Endothelial cell of umbilical vein (primary cell): ENCODE measurements around the gene NANOS2. TPM values are rescaled to one million over a fixed set of nuclear protein-coding genes. Genes with fewer than 3 reads are reported as not detected.

Experiments
- BruUV-seq: library from RNA; stranded (reverse); fragments of 400-500 nt; replicated peaks from 2 replicates; lab custom pipeline; 2021; lab: Mats Ljungman, UMichigan
- CTCF ChIA-PET: fragments of 300-600, 350-600 bp; sonication (Branson Sonifier 250); formaldehyde crosslinking; loops from one replicate; lab custom pipeline; 2021; ENCODE audit warnings: antibody characterized with exemption, inconsistent platforms; lab: Charles Lee
- POLR2A ChIA-PET: fragments of 300-600, 350-600 bp; sonication (Branson Sonifier 250); formaldehyde crosslinking; loops from one replicate; lab custom pipeline; 2021; ENCODE audit warnings: antibody characterized with exemption, inconsistent platforms; lab: Charles Lee
- DNase-seq: peaks from one replicate; pipeline ENCODE4 v3.0.0-alpha.2; 2011; ENCODE audit warnings: low read depth, low spot score
- FAIRE-seq: peaks from 2 replicates; lab custom pipeline; 2011; peaks lifted over from hg19 to GRCh38; lab: Jason Lieb, UNC
- H2AFZ ChIP-seq: 2 replicates; pipeline ENCODE4 v1.6.0; 2012; ENCODE audit warnings: low read depth, low read length, control low read depth, inconsistent platforms
- H3K27ac ChIP-seq: 2 replicates; pipeline ENCODE4 v1.5.1; 2011; ENCODE audit warnings: low read depth, mild to moderate bottlenecking, control low read depth, low read length, moderate library complexity; ENCODE audit not compliant: insufficient read depth
- H3K27me3 ChIP-seq, 2 experiments: 2 replicates each; pipeline versions ENCODE4 v1.6.0 to v1.6.1; 2011; ENCODE audit warnings: low read length in 2 of 2, mixed read lengths in 1 of 2; ENCODE audit not compliant: control insufficient read depth in 2 of 2, insufficient read depth in 2 of 2
- H3K36me3 ChIP-seq, 2 experiments: 2 replicates in 1 of 2; 3 replicates in 1 of 2; pipeline ENCODE4 v1.5.1; 2011; ENCODE audit warnings: low read length in 2 of 2, mild to moderate bottlenecking in 1 of 2, moderate library complexity in 1 of 2; ENCODE audit not compliant: control insufficient read depth in 2 of 2, insufficient read depth in 2 of 2; ENCODE audit errors: extremely low read depth in 1 of 2
- H3K4me1 ChIP-seq: 3 replicates; pipeline ENCODE4 v1.5.1; 2011; ENCODE audit warnings: mild to moderate bottlenecking, low read length; ENCODE audit not compliant: control insufficient read depth, insufficient read depth; ENCODE audit errors: extremely low read depth
- H3K4me2 ChIP-seq: 2 replicates; pipeline ENCODE4 v1.6.1; 2011; ENCODE audit warnings: low read length, control low read depth, mixed read lengths; ENCODE audit not compliant: insufficient read depth
- H3K4me3 ChIP-seq, 3 experiments: fragments of 200-600 bp in 1 of 3; sonication (generic), shearing (Covaris generic) in 1 of 3; replicated peaks in 1 of 3; 2 replicates each; pipeline ENCODE4 v1.5.1; 2011 to 2016; ENCODE audit warnings: control low read depth in 3 of 3, low read length in 3 of 3, mild to moderate bottlenecking in 2 of 3, inconsistent platforms in 1 of 3, low read depth in 1 of 3, moderate library complexity in 1 of 3; ENCODE audit not compliant: insufficient read depth in 1 of 3
- H3K79me2 ChIP-seq: 2 replicates; pipeline ENCODE4 v1.6.0; 2012; ENCODE audit warnings: low read length, inconsistent platforms; ENCODE audit not compliant: control insufficient read depth, insufficient read depth
- H3K9ac ChIP-seq: replicated peaks from 2 replicates; pipeline ENCODE3; 2011; ENCODE audit warnings: low read length, control low read depth; ENCODE audit not compliant: insufficient read depth; ENCODE audit errors: extremely low read depth
- H3K9me1 ChIP-seq: replicated peaks from 3 replicates; pipeline ENCODE4 v1.6.0; 2011; ENCODE audit warnings: mild to moderate bottlenecking, low read length; ENCODE audit not compliant: control insufficient read depth, insufficient read depth; ENCODE audit errors: extremely low read depth
- H3K9me3 ChIP-seq: replicated peaks from 2 replicates; pipeline ENCODE4 v1.5.1; 2012; ENCODE audit warnings: low read length, inconsistent platforms; ENCODE audit not compliant: control insufficient read depth, insufficient read depth
- H4K20me1 ChIP-seq: replicated peaks from 2 replicates; pipeline ENCODE3; 2011; ENCODE audit warnings: mild to moderate bottlenecking, low read length; ENCODE audit not compliant: control insufficient read depth, insufficient read depth; ENCODE audit errors: extremely low read depth
- EZH2 ChIP-seq: IDR thresholded peaks from 2 replicates; pipeline ENCODE4 v1.6.1; 2012; ENCODE audit warnings: borderline replicate concordance, low read depth, mild to moderate bottlenecking, moderate library complexity, low read length, inconsistent platforms; ENCODE audit not compliant: severe bottlenecking
- FOS ChIP-seq: IDR thresholded peaks from 2 replicates; pipeline ENCODE4 v1.6.1; 2011; ENCODE audit warnings: mild to moderate bottlenecking, low read length, moderate library complexity, borderline replicate concordance; ENCODE audit not compliant: insufficient read depth
- GATA2 ChIP-seq: IDR thresholded peaks from 2 replicates; pipeline ENCODE4 v1.7.0; 2011; ENCODE audit warnings: low read depth, mild to moderate bottlenecking, moderate library complexity, mixed read lengths, low read length; ENCODE audit not compliant: insufficient read length, insufficient read depth
- JUN ChIP-seq: IDR thresholded peaks from 2 replicates; pipeline ENCODE4 v1.6.1; 2011; ENCODE audit warnings: borderline replicate concordance, low read depth; ENCODE audit not compliant: insufficient read length, insufficient read depth
- MYC ChIP-seq: IDR thresholded peaks from one replicate; pipeline ENCODE4 v1.6.1; 2011; ENCODE audit warnings: mild to moderate bottlenecking, low read depth, low read length
- POLR2A ChIP-seq: IDR thresholded peaks from 2 replicates; pipeline ENCODE4 v1.6.1; 2012; ENCODE audit warnings: low read depth, mild to moderate bottlenecking, control low read depth, low read length
- POLR2AphosphoS5 ChIP-seq: IDR thresholded peaks from 2 replicates; pipeline ENCODE4 v1.6.1; 2012; ENCODE audit warnings: low read depth, mild to moderate bottlenecking, control low read depth, low read length, moderate library complexity; ENCODE audit not compliant: insufficient read depth
- dilution Hi-C: fragments of 300-500 bp; cut with MboI; formaldehyde crosslinking; loops from one replicate; pipeline ENCODE4 v1.15.0; 2019; ENCODE audit warnings: low sequenced_read_pairs; ENCODE audit not compliant: extremely low pct_ligation_motif_present
- intact Hi-C: fragments of 100-400 bp; cut with micrococcal nuclease; formaldehyde crosslinking; loops from one replicate; pipeline ENCODE4 v1.10.0; 2022
- polyA plus RNA-seq, 4 experiments: library from polyadenylated mRNA; depleted of rRNA in 3 of 4; stranded (reverse) in 3 of 4; unstranded in 1 of 4; fragments of >200 nt; gene quantifications; 2 replicates each; pipeline versions ENCODE4 v1.2.1 to v1.2.3, GENCODE V29; 2011 to 2012; ENCODE audit warnings: missing spikeins in 1 of 4
- total RNA-seq: library from RNA; stranded (reverse); gene quantifications from 2 replicates; pipeline ENCODE4 v1.2.3, GENCODE V29; 2021
- TF ChIP-seq, protein P1 (sequence below): IDR thresholded peaks from 2 replicates; pipeline ENCODE4 v1.6.1; 2011; ENCODE audit not compliant: insufficient read depth, insufficient read length
- TF ChIP-seq, protein P2 (sequence below), 2 donors: IDR thresholded peaks; 1 replicate in 1 of 2; 2 replicates in 1 of 2; pipeline ENCODE4 v1.5.1; 2011; ENCODE audit warnings: low read length in 2 of 2, mild to moderate bottlenecking in 2 of 2, moderate library complexity in 2 of 2, control low read depth in 1 of 2, inconsistent platforms in 1 of 2, low read depth in 1 of 2; ENCODE audit not compliant: insufficient read depth in 1 of 2; ENCODE audit errors: extremely low read depth in 1 of 2

NANOS2 gene
- total and polyA plus RNA-seq, 2 donors (not counting 3 experiments of a cell fraction or from before 2014, with no cell fraction given), result not detected

DNA sequence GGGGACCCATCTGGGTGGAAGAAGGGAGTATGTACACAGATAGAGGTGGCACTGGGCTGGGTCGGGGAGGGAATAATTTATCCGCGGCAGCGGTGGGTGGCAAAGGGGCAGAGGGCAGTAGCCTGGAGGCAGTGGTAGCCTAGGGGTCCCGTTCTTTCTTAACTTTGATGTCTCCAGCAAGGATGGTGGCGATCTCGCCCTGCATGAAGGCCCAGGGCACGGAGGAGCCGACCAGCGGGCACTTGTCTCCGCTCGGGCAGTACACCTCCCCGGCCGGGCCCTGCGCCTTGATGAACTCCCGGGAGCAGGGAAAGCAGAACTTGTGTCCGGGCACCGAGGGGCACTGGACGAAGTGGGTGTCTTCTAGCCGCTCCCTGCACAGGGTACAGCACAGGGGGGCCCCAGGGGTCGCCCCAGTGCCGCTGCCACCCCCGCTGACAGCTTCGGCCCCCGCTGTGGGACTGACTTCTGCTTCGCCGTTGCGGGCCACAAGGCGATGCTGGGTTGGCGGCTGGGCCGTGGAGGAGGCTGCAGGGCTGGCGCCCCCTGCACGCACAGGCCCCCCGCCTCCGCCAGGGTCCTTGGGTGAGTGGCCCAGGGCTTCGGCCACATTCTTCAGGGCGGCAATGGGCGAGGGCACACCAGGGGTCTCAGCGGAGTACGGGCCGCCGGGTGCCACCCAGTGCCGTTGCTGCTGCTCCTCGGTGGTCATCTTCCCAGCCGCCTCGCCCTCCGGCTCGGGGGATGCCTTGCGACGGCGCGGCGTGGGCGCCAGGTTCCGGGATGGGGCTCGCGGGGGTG lies 30.5 kb downstream of the NANOS2 start:
- Histone ChIP-seq H3K79me2 (peaks cover 3% of the 10 kb centered on the region), H4K20me1 (no peaks in the 10 kb centered on the region), H3K36me3 (no peaks in the 10 kb centered on the region), H3K9me1 (no peaks in the 10 kb centered on the region), H2AFZ (no peak overlapping the region), H3K4me2 (no peak overlapping the region), H3K4me3 (no peak overlapping the region), H3K9ac (no peak overlapping the region), H3K27me3 (no peaks in the 10 kb centered on the region), H3K27ac (no peak overlapping the region), H3K4me1 (peaks cover 10% of the 10 kb centered on the region), H3K9me3 (no peaks in the 10 kb centered on the region)
- dilution Hi-C loops, result no loop called here
- TSS peak; percentile 18 for BruUV-seq
- FAIRE-seq (no peak), DNase-seq (no peak)
- ChIA-PET POLR2A (no interaction called here), CTCF (interaction anchor here (1.4 to 3.3 kb wide), 2 partner anchors 20 to 67 kb away, joined by 8 to 21 read pairs; partner anchors contain the start of genes FOXA3 and SYMPK)
- TF ChIP-seq MYC (no peak), EZH2 (no peak), JUN (no peak), GATA2 (no peak)
- intact Hi-C loops, result loop anchor here (1.0 kb wide), 3 partner anchors 21 to 131 kb away; partner anchors contain the start of gene SYMPK

DNA sequence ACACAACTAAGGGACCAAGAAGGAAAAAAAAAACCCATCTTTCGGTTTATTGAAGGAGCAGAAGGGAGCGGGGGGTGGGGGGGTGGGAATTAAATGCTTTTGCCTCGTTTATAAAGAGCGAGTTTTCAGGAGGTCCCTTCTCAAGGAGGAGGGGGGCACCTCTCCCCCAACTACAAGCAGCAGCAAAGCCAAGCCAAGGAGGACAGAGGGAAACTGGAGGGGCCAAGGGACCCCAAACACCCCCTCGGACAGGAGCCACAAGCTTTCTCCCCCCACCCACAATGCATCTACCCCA lies 31.0 kb downstream of the NANOS2 start:
- peaks cover 10% of the 10 kb centered on the region for H3K4me1 ChIP-seq
- FAIRE-seq (no peak), DNase-seq (no peak)
- no peaks in the 10 kb centered on the region for H3K9me1 ChIP-seq
- peaks cover 3% of the 10 kb centered on the region for H3K79me2 ChIP-seq
- TF ChIP-seq POLR2A, result no peak
- TF ChIP-seq, protein P1, sequence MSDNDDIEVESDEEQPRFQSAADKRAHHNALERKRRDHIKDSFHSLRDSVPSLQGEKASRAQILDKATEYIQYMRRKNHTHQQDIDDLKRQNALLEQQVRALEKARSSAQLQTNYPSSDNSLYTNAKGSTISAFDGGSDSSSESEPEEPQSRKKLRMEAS, result no peak
- no peak for TF ChIP-seq POLR2AphosphoS5
- no peak for TF ChIP-seq FOS
- no peak for TF ChIP-seq JUN
- TF ChIP-seq, protein P2, sequence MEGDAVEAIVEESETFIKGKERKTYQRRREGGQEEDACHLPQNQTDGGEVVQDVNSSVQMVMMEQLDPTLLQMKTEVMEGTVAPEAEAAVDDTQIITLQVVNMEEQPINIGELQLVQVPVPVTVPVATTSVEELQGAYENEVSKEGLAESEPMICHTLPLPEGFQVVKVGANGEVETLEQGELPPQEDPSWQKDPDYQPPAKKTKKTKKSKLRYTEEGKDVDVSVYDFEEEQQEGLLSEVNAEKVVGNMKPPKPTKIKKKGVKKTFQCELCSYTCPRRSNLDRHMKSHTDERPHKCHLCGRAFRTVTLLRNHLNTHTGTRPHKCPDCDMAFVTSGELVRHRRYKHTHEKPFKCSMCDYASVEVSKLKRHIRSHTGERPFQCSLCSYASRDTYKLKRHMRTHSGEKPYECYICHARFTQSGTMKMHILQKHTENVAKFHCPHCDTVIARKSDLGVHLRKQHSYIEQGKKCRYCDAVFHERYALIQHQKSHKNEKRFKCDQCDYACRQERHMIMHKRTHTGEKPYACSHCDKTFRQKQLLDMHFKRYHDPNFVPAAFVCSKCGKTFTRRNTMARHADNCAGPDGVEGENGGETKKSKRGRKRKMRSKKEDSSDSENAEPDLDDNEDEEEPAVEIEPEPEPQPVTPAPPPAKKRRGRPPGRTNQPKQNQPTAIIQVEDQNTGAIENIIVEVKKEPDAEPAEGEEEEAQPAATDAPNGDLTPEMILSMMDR (IDR thresholded peaks at IDR 0.05; ENCODE audit: extremely low read depth in 1 of 2, insufficient read depth in 1 of 2, low read depth in 1 of 2, low read length in 2 of 2), result no peak
- TF ChIP-seq EZH2, result no peak
- TF ChIP-seq MYC, result no peak
- TF ChIP-seq GATA2, result no peak
- no peak overlapping the region for H3K4me2 ChIP-seq
- no peaks in the 10 kb centered on the region for H4K20me1 ChIP-seq
- H3K36me3 ChIP-seq, result no peaks in the 10 kb centered on the region
- POLR2A ChIA-PET, result no interaction called here
- no peak overlapping the region for H3K9ac ChIP-seq
- no TSS peak for BruUV-seq
- no peak overlapping the region for H3K27ac ChIP-seq
- no peaks in the 10 kb centered on the region for H3K9me3 ChIP-seq
- no peaks in the 10 kb centered on the region for H3K27me3 ChIP-seq
- no peak overlapping the region for H3K4me3 ChIP-seq
- CTCF ChIA-PET, result interaction anchor here (1.0 kb wide), 1 partner anchor 13 kb away, joined by 4 read pairs; no protein-coding TSS in a partner anchor
- dilution Hi-C loops, result no loop called here
- H2AFZ ChIP-seq, result no peak overlapping the region
- intact Hi-C loops, result loop anchor here (1.0 kb wide), 3 partner anchors 20 to 132 kb away; partner anchors contain the start of gene SYMPK
